ENCODE measurements around the gene MYCT1. TPM values are rescaled to one million over a fixed set of nuclear protein-coding genes. Genes with fewer than 3 reads are reported as not detected.

Gene MYCT1
- total RNA-seq, 4 donors from 2014 or later, result 2.1 to 6.3 (median 3.9) TPM

- no peak overlapping the region for H3K4me3 ChIP-seq (ENCODE audit: low read depth, poor library complexity, severe bottlenecking)
- WGBS, 2 donors, result 71 to 72% methylated on average over 4 of the region's 4 CpGs
- no peak for DNase-seq (ENCODE audit: low spot score in 2 of 2)
- intact Hi-C loops (cut with DNase I; ENCODE audit: low total_unique reads), result no loop called here
- TF ChIP-seq POLR2A (IDR thresholded peaks at IDR 0.05) (no peak), CTCF (IDR thresholded peaks at IDR 0.05) (no peak)
Measured at GRCh38 chr6:152745509-152746171, 47.9 kb downstream of the MYCT1 start.

GRCh38 chr6:152746172-152746553 is 48.5 kb downstream of the MYCT1 start:
- 70 to 81% methylated on average over 2 of the region's 2 CpGs for WGBS, 2 donors
- H3K4me3 ChIP-seq (ENCODE audit: low read depth, poor library complexity, severe bottlenecking), result no peak overlapping the region
- DNase-seq (ENCODE audit: low spot score in 2 of 2), result no peak
- intact Hi-C loops (cut with DNase I; ENCODE audit: low total_unique reads), result no loop called here
- TF ChIP-seq POLR2A (IDR thresholded peaks at IDR 0.05), result no peak
- TF ChIP-seq CTCF (IDR thresholded peaks at IDR 0.05), result no peak

- 38 to 53% methylated on average over 1 of the region's 1 CpG for WGBS, 2 donors
- no peak for TF ChIP-seq CTCF (IDR thresholded peaks at IDR 0.05)
- no peak for TF ChIP-seq POLR2A (IDR thresholded peaks at IDR 0.05)
- H3K4me3 ChIP-seq (ENCODE audit: low read depth, poor library complexity, severe bottlenecking), result no peak overlapping the region
- intact Hi-C loops (cut with DNase I; ENCODE audit: low total_unique reads), result no loop called here
- DNase-seq (ENCODE audit: low spot score in 2 of 2), result no peak
Measured at GRCh38 chr6:152748843-152749242, 51.1 kb downstream of the MYCT1 start.

- TF ChIP-seq POLR2A (IDR thresholded peaks at IDR 0.05) (no peak), CTCF (IDR thresholded peaks at IDR 0.05) (no peak)
- WGBS, 2 donors, result 63 to 67% methylated on average over 1 of the region's 1 CpG
- intact Hi-C loops (cut with DNase I; ENCODE audit: low total_unique reads), result no loop called here
Measured at GRCh38 chr6:152749336-152749735, 51.6 kb downstream of the MYCT1 start.

GRCh38 chr6:152750694-152751093 is 53.0 kb downstream of the MYCT1 start, which contains the start of gene VIP:
VIP (plus strand) TSS chr6:152750797; CDS start chr6:152752178, 1,381 bp downstream.
- no peak for DNase-seq (ENCODE audit: low spot score in 2 of 2)
- H3K4me3 ChIP-seq (ENCODE audit: low read depth, poor library complexity, severe bottlenecking), result no peak within 1 kb of the TSS
- WGBS, 2 donors, result 9 to 13% methylated on average over 5 of the region's 5 CpGs
- TF ChIP-seq POLR2A (IDR thresholded peaks at IDR 0.05) (no peak), CTCF (IDR thresholded peaks at IDR 0.05) (no peak)
- intact Hi-C loops (cut with DNase I; ENCODE audit: low total_unique reads), result no loop called here

More at GRCh38 chr6:152749336-152749735, 51.6 kb downstream of the MYCT1 start:
- no peak for DNase-seq (ENCODE audit: low spot score in 2 of 2)
- no peak overlapping the region for H3K4me3 ChIP-seq (ENCODE audit: low read depth, poor library complexity, severe bottlenecking)

GRCh38 chr6:152765331-152765730 is 67.6 kb downstream of the MYCT1 start:
- intact Hi-C loops (cut with DNase I; ENCODE audit: low total_unique reads), result no loop called here
- H3K4me3 ChIP-seq (ENCODE audit: low read depth, poor library complexity, severe bottlenecking), result no peak overlapping the region
- 74 to 78% methylated on average over 3 of the region's 3 CpGs for WGBS, 2 donors
- TF ChIP-seq CTCF (IDR thresholded peaks at IDR 0.05) (no peak), POLR2A (IDR thresholded peaks at IDR 0.05) (no peak)
- DNase-seq (ENCODE audit: low spot score in 2 of 2), result no peak
